ENCODE measurements around the gene NPHP4.

NPHP4 gene

GRCh38 chr1:5947978-5948680 lies 44.1 kb downstream of the NPHP4 start:
- DNase-seq = no peak

- no peak for DNase-seq
Measured at GRCh38 chr1:5947071-5947821, 45.0 kb downstream of the NPHP4 start.

DNA sequence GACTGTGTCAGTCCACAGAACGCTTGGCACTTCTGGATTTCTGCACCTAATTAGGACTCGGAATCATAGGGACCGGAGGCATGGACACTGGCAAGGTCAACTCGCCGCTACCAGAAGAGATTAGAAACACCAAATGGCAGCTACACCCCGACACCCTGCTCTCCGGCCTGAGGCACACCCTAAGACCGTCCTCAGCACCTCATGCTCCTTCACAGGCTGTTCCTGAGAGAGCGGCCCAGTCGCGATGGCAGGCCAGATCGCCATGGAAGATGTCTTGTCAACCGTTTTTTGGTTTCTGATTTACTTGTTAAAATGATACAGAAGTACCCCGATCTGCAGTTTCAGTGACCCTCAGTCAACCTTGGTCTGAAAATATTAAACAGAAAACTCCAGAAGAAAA lies 46.8 kb downstream of the NPHP4 start:
- no peak for DNase-seq

DNA sequence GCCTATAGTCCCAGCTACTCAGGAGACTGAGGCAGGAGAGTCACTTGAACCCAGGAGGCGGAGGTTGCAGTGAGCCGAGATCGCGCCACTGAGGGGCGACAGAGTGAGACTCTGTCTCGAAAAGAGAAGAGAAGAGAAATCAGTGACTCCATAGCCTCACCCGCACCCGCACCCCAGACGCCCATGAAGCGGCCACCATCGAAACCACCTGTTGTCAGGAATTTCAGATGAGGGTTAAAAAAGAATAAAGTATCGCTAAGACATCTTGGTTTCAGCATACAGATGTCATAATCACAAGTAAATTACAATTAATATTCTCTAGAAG lies 47.4 kb downstream of the NPHP4 start:
- DNase-seq = no peak

- no peak for DNase-seq
Measured at GRCh38 chr1:5944154-5944842, 47.9 kb downstream of the NPHP4 start.

GRCh38 chr1:5943343-5944124 lies 48.7 kb downstream of the NPHP4 start:
- no peak for DNase-seq

GRCh38 chr1:5941671-5942070 lies 50.6 kb downstream of the NPHP4 start:
- no peak for DNase-seq

DNA sequence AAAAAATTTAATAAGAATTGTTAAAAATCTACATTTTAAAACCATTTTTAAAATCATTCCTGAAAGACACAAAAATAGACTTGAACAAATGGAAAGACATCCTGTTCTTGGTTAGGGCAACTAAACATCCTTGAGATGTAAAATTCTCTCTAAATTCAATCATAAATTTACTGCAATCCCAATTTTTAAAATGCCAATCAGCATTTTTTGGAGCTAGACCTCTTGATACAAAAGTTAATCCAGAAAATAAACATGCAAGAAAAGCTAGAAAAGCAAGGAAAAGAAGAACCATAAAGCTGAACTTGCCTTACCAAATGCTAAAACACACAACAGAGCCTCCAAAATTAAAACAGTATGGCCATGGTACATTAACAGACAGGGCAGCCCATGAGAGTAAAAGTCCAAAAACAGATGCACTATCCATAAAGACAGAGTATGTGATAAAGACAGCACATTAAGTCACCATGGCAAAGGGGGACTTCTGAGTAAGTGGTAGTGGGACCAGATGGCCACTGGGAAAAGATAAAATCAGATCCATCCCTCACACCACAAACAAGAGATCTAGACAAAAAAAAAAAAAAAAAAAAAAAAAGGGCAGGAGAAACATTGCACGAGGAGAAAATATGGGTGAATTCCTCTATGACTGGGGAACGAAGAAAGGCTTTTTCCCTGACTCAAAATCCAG lies 51.4 kb downstream of the NPHP4 start:
- DNase-seq = no peak

DNA sequence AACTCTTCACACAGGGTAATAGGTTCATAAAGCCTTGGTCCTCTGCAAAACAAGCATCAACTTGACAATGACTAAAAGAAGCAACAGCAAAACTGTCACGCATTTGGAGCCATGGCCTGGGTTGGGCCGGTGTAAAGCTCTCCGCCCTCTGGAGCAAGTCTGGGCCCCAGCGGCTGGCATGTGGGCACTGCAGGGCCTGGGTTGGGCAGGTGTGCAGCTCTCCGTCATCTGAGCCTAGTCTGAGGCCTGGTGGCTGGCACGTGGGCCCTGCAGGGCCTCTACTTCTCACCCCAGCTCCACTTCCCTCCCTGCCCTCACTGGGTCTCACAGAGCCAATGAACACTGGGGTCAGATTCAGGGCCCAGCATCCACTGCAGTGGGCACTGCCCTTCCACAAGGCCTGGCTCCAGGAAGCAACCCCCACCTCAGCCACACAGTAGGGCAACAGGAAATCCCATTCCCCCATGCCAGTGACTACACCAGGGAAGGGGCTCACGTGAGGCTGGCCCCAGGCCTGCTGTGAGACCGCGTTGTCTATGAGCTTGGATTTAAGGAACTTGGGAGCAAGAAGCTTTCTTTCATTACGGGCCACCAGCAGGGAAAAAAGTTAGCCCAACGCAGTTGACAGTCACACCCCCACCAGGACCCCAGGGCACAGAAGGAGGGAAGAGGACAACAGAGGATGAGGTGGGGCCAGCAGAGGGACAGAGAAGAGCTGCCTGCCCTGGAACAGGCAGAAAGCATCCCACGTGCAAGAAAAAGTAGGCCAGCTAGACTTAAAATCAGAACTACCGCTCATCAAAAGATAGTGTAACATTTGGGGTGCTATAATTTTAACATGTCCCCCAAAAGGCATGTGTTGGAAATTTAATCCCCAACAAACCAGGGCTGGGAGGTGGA lies 52.7 kb downstream of the NPHP4 start:
- DNase-seq = no peak

- no peak for DNase-seq
Measured at GRCh38 chr1:5938101-5938646, 54.1 kb downstream of the NPHP4 start.

DNA sequence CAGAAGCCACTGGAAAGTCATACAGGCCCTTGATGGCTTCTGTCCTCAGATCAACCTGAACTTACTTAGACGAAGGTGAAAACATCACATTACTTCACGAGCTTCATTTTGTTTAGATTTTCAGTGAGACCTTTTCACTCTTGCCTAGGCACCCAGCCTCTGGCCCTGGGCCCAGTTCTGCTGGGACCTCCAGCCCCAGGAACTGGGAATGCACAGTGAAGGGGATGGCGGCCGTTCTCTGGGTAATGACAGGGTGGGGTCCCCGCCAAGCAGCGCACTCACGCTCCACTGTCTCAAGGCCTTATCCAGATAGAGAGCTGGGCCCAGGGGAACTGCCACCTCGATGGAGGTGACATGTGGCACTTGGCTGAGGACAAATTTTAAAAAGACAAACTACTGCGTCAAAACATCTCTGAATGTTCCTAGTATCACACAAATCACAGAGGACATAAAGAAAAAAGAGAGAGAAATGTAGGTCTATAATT lies 54.8 kb downstream of the NPHP4 start:
- no peak for DNase-seq

DNA sequence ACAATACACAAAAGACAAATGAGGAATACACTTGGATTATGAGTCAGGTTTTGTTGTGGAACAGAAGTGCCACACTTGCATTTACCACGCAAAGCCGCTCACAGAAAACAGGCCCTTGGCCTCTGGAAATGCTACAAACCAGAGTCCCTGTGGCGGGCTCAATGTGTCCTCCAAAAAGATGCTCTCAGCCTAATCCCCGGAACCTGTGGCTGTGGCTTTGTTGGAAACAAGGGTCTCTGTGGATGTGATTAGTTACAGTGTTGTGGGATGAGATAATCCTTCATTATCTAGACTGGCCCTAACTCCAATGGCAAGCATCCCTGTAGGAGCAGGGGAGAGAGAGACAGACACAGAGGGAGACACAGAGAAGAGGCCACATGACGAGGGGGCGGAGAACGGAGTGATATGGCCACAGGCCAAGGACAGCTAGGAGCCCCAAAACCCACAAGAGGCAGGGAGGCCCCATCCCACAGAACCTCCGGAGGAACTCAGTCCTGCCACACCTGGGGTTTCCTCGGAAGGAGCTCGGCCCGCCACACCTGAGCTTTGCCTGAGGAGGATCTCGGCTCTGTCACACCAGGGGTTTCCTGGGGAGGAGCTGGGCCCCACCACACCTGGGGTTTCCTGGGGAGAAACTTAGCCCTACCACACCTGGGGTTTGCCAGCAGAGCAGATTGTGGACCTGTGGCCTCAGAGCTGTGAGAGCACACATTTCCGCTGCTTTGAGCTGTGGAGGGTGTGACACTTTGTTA lies 55.4 kb downstream of the NPHP4 start:
- no peak for DNase-seq

- DNase-seq = no peak
Measured at GRCh38 chr1:5936126-5936525, 56.1 kb downstream of the NPHP4 start.

DNA sequence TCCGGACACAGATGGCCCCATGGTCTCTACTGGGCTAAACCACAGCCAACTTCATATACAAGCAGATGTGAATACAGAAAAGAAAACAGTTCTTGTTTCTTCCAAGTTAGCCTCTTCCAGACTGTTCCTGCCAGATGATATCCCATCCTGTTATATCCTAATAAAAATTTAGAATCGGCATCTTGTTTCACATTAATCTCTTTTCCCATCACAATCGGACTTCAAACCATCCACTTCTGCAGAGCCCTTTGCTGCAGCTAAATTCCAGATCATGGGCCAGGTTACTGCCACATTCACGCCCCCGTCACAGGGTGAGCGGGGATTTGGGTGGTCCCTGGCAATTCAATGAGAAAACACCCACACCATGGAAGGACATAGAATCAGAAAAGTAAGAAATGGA lies 57.2 kb downstream of the NPHP4 start:
- no peak for DNase-seq

DNA sequence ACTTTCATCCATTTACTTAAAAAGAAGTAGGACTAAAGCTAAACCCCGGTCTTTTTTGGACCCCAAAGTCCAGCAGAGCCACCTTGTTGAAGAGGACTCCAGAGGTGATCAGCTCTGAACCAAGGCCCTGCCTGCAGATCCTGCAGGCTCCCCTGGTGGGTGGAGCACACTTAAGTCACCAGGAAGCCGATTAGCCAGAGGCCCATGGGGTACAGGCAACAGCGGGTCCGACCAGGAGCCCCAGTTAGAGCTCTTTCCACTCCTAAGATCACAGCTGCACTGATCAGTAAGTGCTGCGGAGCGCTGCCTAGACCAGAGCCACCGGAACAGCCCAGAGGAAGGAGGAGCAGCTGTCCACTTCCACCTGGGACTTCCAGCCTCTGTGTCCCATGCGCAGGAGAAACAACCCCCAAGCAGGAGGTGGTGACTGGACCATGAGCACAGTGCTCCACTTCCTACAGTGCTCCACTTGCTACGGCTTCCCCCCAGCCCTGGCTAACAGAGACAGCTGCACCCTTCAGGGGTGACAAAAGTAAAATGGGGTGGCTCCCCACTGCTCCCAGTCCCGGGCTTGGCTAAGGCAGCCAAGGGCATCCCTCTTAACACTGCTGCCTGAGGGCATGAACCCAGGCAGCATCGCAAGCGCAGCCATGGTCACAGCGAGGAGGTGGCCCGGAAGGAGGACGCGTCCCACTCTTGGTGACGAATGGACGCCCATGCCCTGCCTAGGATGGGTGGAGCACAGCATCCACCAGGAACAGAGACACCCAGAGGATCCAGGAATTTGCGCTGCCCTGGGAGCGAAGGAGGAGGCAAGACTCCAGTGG lies 58.0 kb downstream of the NPHP4 start:
- DNase-seq = no peak

- DNase-seq = no peak
Measured at GRCh38 chr1:5933676-5934057, 58.6 kb downstream of the NPHP4 start.

- DNase-seq = no peak
Measured at GRCh38 chr1:5933050-5933449, 59.2 kb downstream of the NPHP4 start.

- no peak for DNase-seq
Measured at GRCh38 chr1:5928714-5929400, 63.4 kb downstream of the NPHP4 start.

Data from stimulated activated naive CD4-positive, alpha-beta T cell treated with Interleukin-2 at 50 U/mL for 16 hours (primary cell).